Psoas muscle (tissue), 8 donors: Measurements from ENCODE around the gene SLC4A5. TPM values are rescaled to one million over a fixed set of nuclear protein-coding genes. Genes with fewer than 3 reads are reported as not detected.

Experiments used
- ATAC-seq, 4 donors: fragments of 200-7000 bp; cut with Tn5 transposase; one replicate each; pipeline ENCODE4 v1.9.1; 2020; ENCODE audit warnings: moderate library complexity in 3 of 4, mild to moderate bottlenecking in 2 of 4
- DNase-seq, 2 donors: peaks; one replicate each; pipeline ENCODE4 v3.0.0-alpha.2; 2020
- H3K27ac ChIP-seq: fragments of 200-600 bp; one replicate; pipeline ENCODE4 v1.8.0; 2022
- H3K27me3 ChIP-seq, 3 donors: fragments of 200-600 bp in 1 of 3; one replicate each; pipeline versions ENCODE4 v1.6.1 to v1.8.0; 2013 to 2022; ENCODE audit warnings: low read length in 2 of 3, mild to moderate bottlenecking in 2 of 3, moderate library complexity in 1 of 3; ENCODE audit not compliant: insufficient read depth in 3 of 3
- H3K36me3 ChIP-seq, 2 donors: fragments of 200-600 bp in 1 of 2; one replicate each; pipeline versions ENCODE4 v1.6.1 to v1.8.0; 2013 to 2022; ENCODE audit warnings: low read depth in 1 of 2, mild to moderate bottlenecking in 1 of 2, moderate library complexity in 1 of 2; ENCODE audit not compliant: insufficient read depth in 1 of 2
- H3K4me1 ChIP-seq: fragments of 200-600 bp; one replicate; pipeline ENCODE4 v1.8.0; 2022
- H3K4me3 ChIP-seq: fragments of 200-600 bp; one replicate; pipeline ENCODE4 v1.8.0; 2022; ENCODE audit warnings: mild to moderate bottlenecking
- H3K9me3 ChIP-seq: fragments of 200-600 bp; one replicate; pipeline ENCODE4 v1.8.0; 2022
- CTCF ChIP-seq: fragments of 200-600 bp; IDR thresholded peaks from one replicate; pipeline ENCODE4 v1.8.0; 2022; ENCODE audit warnings: antibody characterized with exemption
- WGBS, 3 donors: extraction: QIAGEN DNeasy Blood & Tissue Kit; methylation state at CpG; one replicate each; pipeline versions ENCODE4 v1.1.6 to v1.1.7; 2013; 5-methylcytosine and 5-hydroxymethylcytosine counted together
- intact Hi-C, 2 donors: fragments of 100-400 bp; cut with DNase I; formaldehyde crosslinking; loops; one replicate each; pipeline versions ENCODE4 v1.11.0 to v1.14.2; 2022
- polyA plus RNA-seq, 3 donors: library from polyadenylated mRNA; stranded (reverse); fragments of 200-250 nt; gene quantifications; one replicate each; pipeline ENCODE4 v1.2.3, GENCODE V29; 2013
- total RNA-seq, 4 donors: library from RNA; stranded (reverse); fragmentation: NEBNext Ultra II Directional in 2 of 4; extraction: Animal tissue kit (Norgen Biotek cat#: 25700) in 2 of 4; gene quantifications; one replicate each; pipeline versions ENCODE4 v1.2.1 to v1.2.4, GENCODE V29; 2021 to 2023
- donor health status: healthy with polysubstance abuse.
- donor health status: DM: no; HTN: no; CAD: no; lungs with moderate emphysema.
- donor health status: Bipolar disorder and iron deficiency.
- donor health status: healthy.
- donor health status: DM: yes; HTN: yes; CAD: no.
- donor health status: DM: no; HTN: no; CAD: no.
- donor health status: DM: no; HTN: no; CAD: no.
- donor health status: DM: yes; HTN: yes; CAD: no.

Gene SLC4A5
- total and polyA plus RNA-seq, 7 donors = 0.27 to 5.7 (median 0.57) TPM

GRCh38 chr2:74262681-74263080 lies 80.5 kb downstream of the SLC4A5 start:
- Histone ChIP-seq H3K27ac (no peak overlapping the region), H3K4me1 (no peaks in the 10 kb centered on the region), H3K27me3 (no peaks in the 10 kb centered on the region), H3K4me3 (no peak overlapping the region), H3K9me3 (no peaks in the 10 kb centered on the region), H3K36me3 (no peaks in the 10 kb centered on the region)
- ATAC-seq = no peak
- WGBS, 3 donors = 95 to 97% (median 95%) methylated on average over 6 of the region's 6 CpGs
- no peak for TF ChIP-seq CTCF
- intact Hi-C loops = loop anchor here in 1 of 2 donors (10.0 kb wide), 1 partner anchor 118 kb away; the partner anchor contains the start of gene BOLA3
- no peak for DNase-seq

GRCh38 chr2:74261204-74261864 lies 81.9 kb downstream of the SLC4A5 start:
- H3K27ac ChIP-seq = no peak overlapping the region
- 54 to 60% (median 56%) methylated on average over 6 of the region's 6 CpGs for WGBS, 3 donors
- no peak overlapping the region for H3K4me3 ChIP-seq
- DNase-seq (no peak), ATAC-seq (peak in 3 of 4 donors; percentile 48 to 74 (median 67))
- intact Hi-C loops = loop anchor here in 1 of 2 donors (10.0 kb wide), 1 partner anchor 117 kb away; the partner anchor contains the start of gene BOLA3
- H3K9me3 ChIP-seq = no peaks in the 10 kb centered on the region
- no peaks in the 10 kb centered on the region for H3K36me3 ChIP-seq
- TF ChIP-seq CTCF = peak; percentile 51
- no peaks in the 10 kb centered on the region for H3K4me1 ChIP-seq
- no peaks in the 10 kb centered on the region for H3K27me3 ChIP-seq

- Histone ChIP-seq H3K9me3 (no peaks in the 10 kb centered on the region), H3K36me3 (no peaks in the 10 kb centered on the region), H3K27me3 (no peaks in the 10 kb centered on the region), H3K4me1 (no peaks in the 10 kb centered on the region), H3K27ac (no peak overlapping the region), H3K4me3 (no peak overlapping the region)
- no peak for ATAC-seq
- WGBS, 3 donors = 68 to 79% (median 78%) methylated on average over 2 of the region's 2 CpGs
- no peak for DNase-seq
- intact Hi-C loops = loop anchor here in 1 of 2 donors (10.0 kb wide), 1 partner anchor 116 kb away; the partner anchor contains the start of gene BOLA3
- no peak for TF ChIP-seq CTCF
These were observed 82.7 kb downstream of the SLC4A5 start for GRCh38 chr2:74260495-74260894.

GRCh38 chr2:74259733-74260132 lies 83.5 kb downstream of the SLC4A5 start:
- no peaks in the 10 kb centered on the region for H3K36me3 ChIP-seq
- TF ChIP-seq CTCF = no peak
- intact Hi-C loops = loop anchor here in 1 of 2 donors (10.0 kb wide), 2 partner anchors 115 to 435 kb away; partner anchors contain the start of genes BOLA3 and STAMBP
- H3K4me3 ChIP-seq = no peak overlapping the region
- H3K27ac ChIP-seq = no peak overlapping the region
- H3K27me3 ChIP-seq = no peaks in the 10 kb centered on the region
- H3K4me1 ChIP-seq = no peaks in the 10 kb centered on the region
- H3K9me3 ChIP-seq = no peaks in the 10 kb centered on the region
- WGBS, 3 donors = 85 to 92% (median 88%) methylated on average over 4 of the region's 4 CpGs
- no peak for DNase-seq
- ATAC-seq = no peak
